Hepatocyte (in vitro differentiated cells): ENCODE data around the gene SAMD14. TPM values are rescaled to one million over a fixed set of nuclear protein-coding genes. Genes with fewer than 3 reads are reported as not detected.

Experiments
- DNase-seq: peaks from one replicate; pipeline ENCODE4 v3.0.0-alpha.2; 2016; ENCODE audit warnings: low spot score
- H2AFZ ChIP-seq: fragments of 200-600 bp; sonication (generic); 2 replicates; pipeline ENCODE4 v1.6.0; 2016; ENCODE audit warnings: antibody characterized with exemption, mild to moderate bottlenecking
- H3K27ac ChIP-seq: fragments of 200-600 bp; sonication (generic); 2 replicates; pipeline ENCODE4 v1.5.1; 2016; ENCODE audit warnings: mild to moderate bottlenecking
- H3K27me3 ChIP-seq: fragments of 200-600 bp; sonication (generic); 2 replicates; pipeline ENCODE4 v1.6.1; 2016
- H3K36me3 ChIP-seq: fragments of 200-600 bp; sonication (generic); replicated peaks from 2 replicates; pipeline ENCODE4 v1.5.1; 2016; ENCODE audit warnings: low read depth; ENCODE audit not compliant: insufficient read depth
- H3K4me1 ChIP-seq: fragments of 200-600 bp; sonication (generic); 2 replicates; pipeline ENCODE4 v1.5.1; 2016; ENCODE audit warnings: mild to moderate bottlenecking, moderate library complexity; ENCODE audit not compliant: insufficient read depth
- H3K4me2 ChIP-seq: fragments of 200-600 bp; sonication (generic); 2 replicates; pipeline ENCODE4 v1.6.0; 2016
- H3K4me3 ChIP-seq: fragments of 200-600 bp; sonication (generic); 2 replicates; pipeline ENCODE4 v1.5.1; 2016; ENCODE audit warnings: mild to moderate bottlenecking
- H3K79me2 ChIP-seq: fragments of 200-600 bp; sonication (generic); 2 replicates; pipeline ENCODE4 v1.6.0; 2017; ENCODE audit warnings: mild to moderate bottlenecking
- H3K9me2 ChIP-seq: fragments of 200-600 bp; sonication (generic); replicated peaks from 2 replicates; pipeline ENCODE4 v1.6.0; 2017; ENCODE audit warnings: mild to moderate bottlenecking; ENCODE audit not compliant: insufficient read depth
- H3K9me3 ChIP-seq: fragments of 200-600 bp; sonication (generic); 2 replicates; pipeline ENCODE4 v1.5.1; 2016; ENCODE audit warnings: low read depth, mild to moderate bottlenecking
- H4K20me1 ChIP-seq: fragments of 200-600 bp; sonication (generic); 2 replicates; pipeline ENCODE4 v1.6.0; 2016; ENCODE audit warnings: mild to moderate bottlenecking; ENCODE audit not compliant: insufficient read depth, poor library complexity, severe bottlenecking
- CTCF ChIP-seq: fragments of 200-600 bp; sonication (generic); IDR thresholded peaks from 2 replicates; pipeline ENCODE4 v1.5.1; 2016; ENCODE audit warnings: antibody characterized with exemption, mild to moderate bottlenecking; ENCODE audit not compliant: poor library complexity
- EZH2 ChIP-seq: fragments of 200-600 bp; sonication (generic); IDR thresholded peaks from 2 replicates; pipeline ENCODE4 v1.6.1; 2016; ENCODE audit warnings: antibody characterized with exemption, mild to moderate bottlenecking, borderline replicate concordance
- EZH2phosphoT487 ChIP-seq: fragments of 200-600 bp; sonication (generic); IDR thresholded peaks from one replicate; pipeline ENCODE4 v1.6.1; 2018; ENCODE audit warnings: antibody characterized with exemption, mild to moderate bottlenecking, low read depth, moderate library complexity; ENCODE audit not compliant: unreplicated experiment, severe bottlenecking
- WGBS: methylation state at CpG from one replicate; pipeline ENCODE4 v1.1.6; 2016; ENCODE audit warnings: low lambda C conversion rate; ENCODE audit errors: missing lambda C conversion rate; 5-methylcytosine and 5-hydroxymethylcytosine counted together
- polyA plus RNA-seq: library from polyadenylated mRNA; unstranded; fragments of >200 nt; fragmentation: Nextera tagmentation; extraction: Ambion mirVana; gene quantifications from 2 replicates; pipeline ENCODE4 v1.2.1, GENCODE V29; 2016
- total RNA-seq: library from RNA; depleted of rRNA; stranded (reverse); fragments of >200 nt; gene quantifications from 2 replicates; pipeline ENCODE4 v1.2.3, GENCODE V29; 2014

The SAMD14 gene
- total and polyA plus RNA-seq, 2 experiments from 2014 or later: 3.1 to 4.2 TPM

DNA sequence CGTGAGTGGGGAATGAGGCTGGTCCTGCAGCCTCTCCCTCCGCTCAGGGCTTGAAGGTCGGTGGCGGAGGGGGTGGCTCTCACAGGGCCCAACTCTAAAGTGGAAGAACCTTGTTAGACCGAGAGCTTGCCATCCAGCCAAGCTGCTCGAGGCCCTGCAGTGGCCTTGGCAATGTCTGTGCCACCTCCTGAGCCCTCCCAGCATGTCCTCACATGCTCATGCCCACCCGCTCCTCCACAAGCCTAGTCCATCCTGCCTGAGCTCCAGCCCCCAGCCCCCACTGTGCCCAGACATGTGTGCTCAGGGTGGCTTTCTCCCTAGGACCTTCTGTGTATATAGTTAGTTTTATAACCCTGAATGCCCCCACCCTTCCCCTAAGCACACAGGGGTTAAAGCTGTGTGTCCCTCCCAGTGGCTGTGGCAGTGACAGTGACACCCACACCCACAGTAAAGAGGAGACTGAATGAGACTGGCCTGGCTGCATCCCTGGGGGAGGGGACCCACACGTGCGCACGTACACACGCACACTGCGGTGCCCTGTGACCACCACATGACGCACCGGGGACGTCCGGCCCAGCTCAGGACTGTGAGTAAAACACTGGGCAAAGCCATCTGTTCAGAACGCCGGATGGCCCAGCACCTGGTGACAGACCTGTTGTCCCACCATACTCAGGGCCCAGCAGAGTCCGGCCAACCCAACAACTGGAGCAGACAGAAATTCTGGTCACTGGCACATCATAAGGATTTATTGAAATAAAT lies 19.2 kb downstream of the SAMD14 start:
- Histone ChIP-seq H3K4me1 (peaks cover 8% of the 10 kb centered on the region), H2AFZ (no peak overlapping the region), H3K4me3 (no peak overlapping the region), H3K4me2 (no peak overlapping the region), H3K27ac (no peak overlapping the region), H3K79me2 (no peaks in the 10 kb centered on the region), H3K27me3 (no peaks in the 10 kb centered on the region), H3K9me2 (no peaks in the 10 kb centered on the region), H3K36me3 (no peaks in the 10 kb centered on the region), H3K9me3 (no peaks in the 10 kb centered on the region), H4K20me1 (no peaks in the 10 kb centered on the region)
- 95% methylated on average over 19 of the region's 19 CpGs for WGBS
- TF ChIP-seq EZH2phosphoT487: no peak
- TF ChIP-seq CTCF: no peak
- TF ChIP-seq EZH2: no peak
- no peak for DNase-seq

- Histone ChIP-seq H3K4me2 (no peak overlapping the region), H3K79me2 (no peaks in the 10 kb centered on the region), H2AFZ (no peak overlapping the region), H3K9me2 (no peaks in the 10 kb centered on the region), H3K27ac (no peak overlapping the region), H3K9me3 (no peaks in the 10 kb centered on the region), H3K4me1 (peaks cover 8% of the 10 kb centered on the region), H3K36me3 (no peaks in the 10 kb centered on the region), H3K4me3 (no peak overlapping the region), H4K20me1 (no peaks in the 10 kb centered on the region), H3K27me3 (no peaks in the 10 kb centered on the region)
- DNase-seq: no peak
- TF ChIP-seq EZH2 (no peak), CTCF (no peak), EZH2phosphoT487 (no peak)
- WGBS: 91% methylated on average over 12 of the region's 19 CpGs
These were observed 20.2 kb downstream of the SAMD14 start for GRCh38 chr17:50109785-50110184.

DNA sequence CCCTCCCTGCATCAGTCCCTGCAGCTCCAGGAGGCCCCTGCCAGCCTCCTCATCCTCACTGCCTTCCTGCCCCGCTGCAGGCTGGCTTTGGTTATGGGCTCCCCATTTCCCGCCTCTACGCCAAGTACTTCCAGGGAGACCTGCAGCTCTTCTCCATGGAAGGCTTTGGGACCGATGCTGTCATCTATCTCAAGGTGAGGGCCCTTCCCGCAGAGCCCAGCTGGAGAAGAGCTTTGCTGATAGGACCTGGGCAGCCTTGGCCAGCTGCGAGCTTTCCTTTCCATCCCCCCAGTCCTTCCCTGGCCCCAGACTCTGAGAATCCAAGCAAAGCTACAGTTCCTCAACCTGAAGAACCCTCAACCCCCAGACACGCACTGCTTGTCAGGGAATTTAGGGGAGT lies 20.8 kb downstream of the SAMD14 start:
- no peaks in the 10 kb centered on the region for H3K9me3 ChIP-seq
- H3K79me2 ChIP-seq: no peaks in the 10 kb centered on the region
- H3K4me2 ChIP-seq: no peak overlapping the region
- no peak overlapping the region for H3K27ac ChIP-seq
- no peaks in the 10 kb centered on the region for H3K9me2 ChIP-seq
- no peaks in the 10 kb centered on the region for H4K20me1 ChIP-seq
- 86% methylated on average over 7 of the region's 7 CpGs for WGBS
- H3K4me3 ChIP-seq: no peak overlapping the region
- no peaks in the 10 kb centered on the region for H3K36me3 ChIP-seq
- peaks cover 8% of the 10 kb centered on the region for H3K4me1 ChIP-seq
- TF ChIP-seq CTCF (no peak), EZH2phosphoT487 (no peak), EZH2 (no peak)
- H2AFZ ChIP-seq: no peak overlapping the region
- no peak for DNase-seq
- H3K27me3 ChIP-seq: no peaks in the 10 kb centered on the region
